ENCODE data around the gene PRR23B.

The PRR23B gene

GRCh38 chr3:138995706-138996105, 25.0 kb downstream of the PRR23B start:
- no peak overlapping the region for H3K4me2 ChIP-seq
- no peaks in the 10 kb centered on the region for H3K36me3 ChIP-seq (ENCODE audit: insufficient read depth)
- no peak overlapping the region for H2AFZ ChIP-seq (ENCODE audit: low read depth)
- no peaks in the 10 kb centered on the region for H4K20me1 ChIP-seq (ENCODE audit: insufficient read depth)
- H3K4me3 ChIP-seq (IDR thresholded peaks at IDR 0.05; ENCODE audit: insufficient read depth, low read depth, low read length) = no peak overlapping the region
- H3K27ac ChIP-seq = no peak overlapping the region
- no peak for TF ChIP-seq CTCF (conservative IDR thresholded peaks at IDR 0.05; ENCODE audit: low read depth, low read length)
- H3K79me2 ChIP-seq (ENCODE audit: insufficient read depth, low read depth) = no peaks in the 10 kb centered on the region
- H3K9ac ChIP-seq = no peak overlapping the region
- no peaks in the 10 kb centered on the region for H3K4me1 ChIP-seq (ENCODE audit: low read depth, poor library complexity, severe bottlenecking)
- H3K27me3 ChIP-seq (ENCODE audit: insufficient read depth, low read depth) = no peaks in the 10 kb centered on the region

- no peak overlapping the region for H3K4me2 ChIP-seq
- H3K27me3 ChIP-seq (ENCODE audit: insufficient read depth, low read depth) = no peaks in the 10 kb centered on the region
- no peak overlapping the region for H3K27ac ChIP-seq
Observed at GRCh38 chr3:138987181-138987580, 33.5 kb downstream of the PRR23B start.

GRCh38 chr3:138985932-138986331, 34.8 kb downstream of the PRR23B start:
- TF ChIP-seq CTCF (conservative IDR thresholded peaks at IDR 0.05; ENCODE audit: low read depth, low read length) = no peak
- Histone ChIP-seq H3K79me2 (ENCODE audit: insufficient read depth, low read depth) (no peaks in the 10 kb centered on the region), H3K9ac (no peak overlapping the region), H2AFZ (ENCODE audit: low read depth) (no peak overlapping the region), H3K4me1 (ENCODE audit: low read depth, poor library complexity, severe bottlenecking) (peaks cover 5% of the 10 kb centered on the region), H3K27ac (no peak overlapping the region), H3K36me3 (ENCODE audit: insufficient read depth) (no peaks in the 10 kb centered on the region), H3K4me3 (IDR thresholded peaks at IDR 0.05; ENCODE audit: insufficient read depth, low read depth, low read length) (no peak overlapping the region), H4K20me1 (ENCODE audit: insufficient read depth) (no peaks in the 10 kb centered on the region), H3K27me3 (ENCODE audit: insufficient read depth, low read depth) (no peaks in the 10 kb centered on the region), H3K4me2 (no peak overlapping the region)

More at GRCh38 chr3:138987181-138987580, 33.5 kb downstream of the PRR23B start:
- no peak overlapping the region for H3K4me3 ChIP-seq (IDR thresholded peaks at IDR 0.05; ENCODE audit: insufficient read depth, low read depth, low read length)
- H3K79me2 ChIP-seq (ENCODE audit: insufficient read depth, low read depth) = no peaks in the 10 kb centered on the region
- no peaks in the 10 kb centered on the region for H4K20me1 ChIP-seq (ENCODE audit: insufficient read depth)
- no peaks in the 10 kb centered on the region for H3K36me3 ChIP-seq (ENCODE audit: insufficient read depth)
- TF ChIP-seq CTCF (conservative IDR thresholded peaks at IDR 0.05; ENCODE audit: low read depth, low read length) = no peak
- peaks cover 5% of the 10 kb centered on the region for H3K4me1 ChIP-seq (ENCODE audit: low read depth, poor library complexity, severe bottlenecking)
- H3K9ac ChIP-seq = no peak overlapping the region
- no peak overlapping the region for H2AFZ ChIP-seq (ENCODE audit: low read depth)

- no peak for TF ChIP-seq CTCF (conservative IDR thresholded peaks at IDR 0.05; ENCODE audit: low read depth, low read length)
- no peaks in the 10 kb centered on the region for H4K20me1 ChIP-seq (ENCODE audit: insufficient read depth)
- H3K36me3 ChIP-seq (ENCODE audit: insufficient read depth) = no peaks in the 10 kb centered on the region
- no peaks in the 10 kb centered on the region for H3K79me2 ChIP-seq (ENCODE audit: insufficient read depth, low read depth)
- peaks cover 5% of the 10 kb centered on the region for H3K4me1 ChIP-seq (ENCODE audit: low read depth, poor library complexity, severe bottlenecking)
- no peaks in the 10 kb centered on the region for H3K27me3 ChIP-seq (ENCODE audit: insufficient read depth, low read depth)
- no peak overlapping the region for H3K9ac ChIP-seq
- no peak overlapping the region for H3K27ac ChIP-seq
- H2AFZ ChIP-seq (ENCODE audit: low read depth) = no peak overlapping the region
- no peak overlapping the region for H3K4me2 ChIP-seq
- no peak overlapping the region for H3K4me3 ChIP-seq (IDR thresholded peaks at IDR 0.05; ENCODE audit: insufficient read depth, low read depth, low read length)
Observed at GRCh38 chr3:138984816-138985215, 35.9 kb downstream of the PRR23B start.
